SH-SY5Y (cell line): ENCODE measurements around the gene PEDS1.

Experiments used
- GATA2 ChIP-seq: IDR thresholded peaks from 2 replicates; pipeline ENCODE4 v1.6.1; 2011; ENCODE audit warnings: mild to moderate bottlenecking, low read depth, low read length
- GATA3 ChIP-seq: IDR thresholded peaks from 2 replicates; pipeline ENCODE4 v1.6.1; 2011; ENCODE audit warnings: low read depth, mild to moderate bottlenecking, low read length, moderate library complexity

DNA sequence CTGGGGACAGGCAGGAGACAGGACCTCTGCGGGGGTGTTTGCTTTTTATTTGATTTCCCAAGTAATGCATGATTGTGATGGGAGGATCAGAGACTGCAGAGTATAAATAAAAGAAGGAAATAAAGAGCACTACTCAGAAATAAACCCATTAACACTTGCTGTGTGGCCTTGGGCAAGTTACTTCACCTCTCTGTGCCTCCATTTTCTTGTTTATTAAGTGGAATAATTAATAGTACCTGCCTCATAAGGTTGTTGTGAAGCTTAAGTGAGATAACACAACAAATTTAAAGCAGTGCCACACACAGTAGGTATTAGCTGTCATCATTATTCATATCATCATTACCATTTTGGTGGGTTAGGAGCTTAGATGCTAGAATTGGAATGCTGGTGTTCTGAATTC, 45.2 kb upstream of the PEDS1 start:
- TF ChIP-seq GATA2 (no peak), GATA3 (no peak)
